Activated CD8-positive, alpha-beta memory T cell treated with anti-CD3 and anti-CD28 coated beads for 4 hours (primary cell): ENCODE measurements around the gene NDUFAB1.
"Not testable (repeated sequence)": the region's sequence is repeated elsewhere in the genome, so short reads cannot be mapped to it uniquely, and the experiment has no call there.

ENCODE experiments used
- DNase-seq, 2 donors: peaks; one replicate each; pipeline ENCODE4 v3.0.0-alpha.2; 2020; ENCODE audit warnings: low read depth in 2 of 2

NDUFAB1 gene

GRCh38 chr16:23584186-23585076 is 11.7 kb downstream of the NDUFAB1 start:
- no peak for DNase-seq

GRCh38 chr16:23583271-23583670 is 12.8 kb downstream of the NDUFAB1 start:
- DNase-seq, result not testable (repeated sequence)

- DNase-seq, result no peak
These were observed 14.4 kb downstream of the NDUFAB1 start for GRCh38 chr16:23581764-23582163.

DNA sequence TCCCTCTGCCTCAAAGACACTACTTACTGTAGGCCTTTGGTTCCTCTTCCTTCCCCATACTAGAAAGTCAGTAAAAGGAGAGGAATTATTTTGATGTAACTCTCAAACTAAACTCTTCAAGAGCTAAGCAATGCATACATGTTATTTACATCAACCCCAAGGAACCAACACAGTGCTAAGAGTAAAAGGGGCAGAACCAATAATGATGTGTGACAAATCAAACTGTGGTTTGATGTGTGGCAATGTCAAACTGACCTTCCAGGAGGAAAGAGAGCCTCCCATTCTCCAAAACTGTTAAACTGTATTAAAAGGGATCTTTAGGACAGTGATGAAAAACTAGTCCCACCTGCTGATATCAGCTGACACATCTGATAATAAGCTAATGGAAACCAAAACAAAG is 15.7 kb downstream of the NDUFAB1 start:
- no peak for DNase-seq

- DNase-seq, result no peak
These were observed 16.7 kb downstream of the NDUFAB1 start for GRCh38 chr16:23579371-23579770.

- no peak for DNase-seq
These were observed 17.9 kb downstream of the NDUFAB1 start for GRCh38 chr16:23578101-23578830.

- no peak for DNase-seq
These were observed 18.6 kb downstream of the NDUFAB1 start for GRCh38 chr16:23577493-23577892.

DNA sequence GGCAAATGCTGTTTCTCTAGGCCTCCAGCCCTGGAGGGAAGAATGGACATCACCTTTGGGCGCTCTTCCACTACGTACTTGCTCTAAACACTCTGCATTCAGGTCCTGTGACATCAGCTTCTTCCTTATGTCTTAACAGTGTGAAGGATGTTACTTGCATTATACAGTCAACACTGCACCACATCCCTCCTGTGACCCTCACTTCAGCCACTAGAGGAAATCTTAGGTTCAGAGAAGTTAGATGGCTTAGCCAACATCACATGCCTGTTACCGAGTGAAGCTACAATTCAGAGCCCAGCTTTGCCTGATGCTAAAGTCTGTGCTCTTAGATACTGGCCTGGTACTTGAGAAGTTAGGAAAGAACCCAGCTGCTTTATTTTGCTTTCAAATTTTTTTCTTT is 20.3 kb downstream of the NDUFAB1 start:
- no peak for DNase-seq

- no peak for DNase-seq
These were observed 22.3 kb downstream of the NDUFAB1 start for GRCh38 chr16:23573817-23574216.

- no peak for DNase-seq
These were observed 23.7 kb downstream of the NDUFAB1 start for GRCh38 chr16:23572394-23572793.

- DNase-seq, result no peak
These were observed 24.2 kb downstream of the NDUFAB1 start for GRCh38 chr16:23571895-23572294.

DNA sequence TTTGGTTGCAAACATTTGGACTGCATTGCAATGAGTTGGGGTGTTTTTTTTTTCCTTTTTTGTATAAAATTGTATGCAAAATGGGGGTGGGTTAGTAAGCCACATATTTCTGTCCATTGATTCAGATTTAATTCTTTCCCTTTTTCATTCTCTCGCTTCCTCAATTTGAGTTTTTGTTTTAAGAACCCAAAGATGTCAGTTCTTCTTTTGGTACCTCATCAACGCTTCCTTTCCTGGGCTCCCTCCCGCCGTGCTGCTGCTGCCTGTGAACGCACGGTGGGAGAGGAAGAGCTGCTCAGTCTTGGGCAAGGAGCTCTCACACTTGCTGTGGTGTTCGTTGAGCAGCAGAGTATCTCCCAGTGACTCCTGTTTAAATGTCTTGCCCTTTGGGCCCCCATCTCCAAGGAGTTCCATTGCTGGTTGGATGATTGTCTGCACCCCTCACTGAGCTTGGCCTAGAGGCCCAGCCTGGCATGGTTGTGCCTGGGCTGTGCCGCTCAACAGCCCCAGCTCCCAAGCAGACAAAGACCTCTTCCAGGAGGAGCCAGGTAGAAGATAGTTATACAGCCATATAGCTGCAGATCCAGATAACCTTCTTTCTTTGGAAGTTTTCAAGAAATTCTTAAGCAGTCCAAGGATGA is 25.0 kb downstream of the NDUFAB1 start:
- DNase-seq, result no peak

DNA sequence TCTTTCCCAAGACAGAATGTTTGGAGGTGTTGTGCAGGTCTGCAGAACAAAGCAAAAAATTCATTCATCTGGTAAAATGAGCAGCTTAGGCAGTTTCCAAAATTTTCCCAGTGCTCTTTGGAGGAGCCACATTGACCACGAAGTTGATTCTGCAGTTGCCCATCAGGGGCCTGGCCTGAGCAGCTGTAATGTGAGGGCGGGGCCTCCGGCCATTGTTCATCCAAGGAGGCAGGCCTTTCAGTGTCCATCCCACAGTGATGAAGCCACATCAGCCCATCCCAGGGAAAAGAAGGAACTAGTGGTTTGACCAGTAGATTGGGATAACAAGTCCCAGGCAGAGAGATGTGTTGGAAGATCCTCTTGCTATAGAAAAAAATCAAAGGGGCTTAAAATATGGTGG is 28.5 kb downstream of the NDUFAB1 start:
- DNase-seq, result no peak

GRCh38 chr16:23566724-23567123 is 29.4 kb downstream of the NDUFAB1 start:
- no peak for DNase-seq

DNA sequence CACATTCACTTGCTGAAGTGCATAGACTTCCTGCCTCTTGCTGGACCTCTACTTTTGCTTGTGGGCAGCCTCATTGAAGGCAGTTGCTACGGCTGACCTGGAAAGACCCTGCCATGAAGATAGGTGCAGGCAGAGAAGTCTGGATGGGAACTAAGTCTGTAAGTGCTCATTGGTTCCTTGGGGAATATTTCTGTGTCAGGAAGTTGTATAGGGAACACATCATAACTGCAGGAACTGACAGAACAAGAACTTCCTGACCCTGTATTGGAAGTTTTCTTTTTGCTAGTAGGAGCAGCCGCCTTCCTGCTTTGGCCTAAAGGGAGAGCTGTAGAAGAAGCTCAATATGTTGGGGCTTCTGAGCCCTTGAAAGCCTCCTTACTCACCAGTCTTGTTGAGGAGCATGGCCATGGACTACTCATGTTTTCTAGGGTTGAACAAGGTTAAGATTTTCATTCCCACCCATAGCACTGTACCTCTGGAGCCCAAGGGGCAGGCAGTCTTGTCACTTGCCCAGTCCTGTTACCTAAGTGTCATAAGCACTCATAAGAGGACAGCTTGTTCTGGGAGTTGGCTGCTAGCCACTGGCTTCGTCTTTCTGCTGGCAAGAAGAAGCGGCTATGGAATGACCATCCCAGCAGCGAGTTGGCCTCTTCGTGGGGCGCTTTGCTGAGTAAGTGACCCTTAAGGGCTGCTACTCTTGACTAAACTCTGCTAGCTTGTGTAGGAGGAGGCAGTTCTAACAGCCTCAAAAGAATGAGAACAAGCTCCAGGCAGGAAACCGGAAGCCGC is 31.3 kb downstream of the NDUFAB1 start:
- DNase-seq, result no peak

- DNase-seq, result no peak
These were observed 32.9 kb downstream of the NDUFAB1 start for GRCh38 chr16:23563186-23563585.

DNA sequence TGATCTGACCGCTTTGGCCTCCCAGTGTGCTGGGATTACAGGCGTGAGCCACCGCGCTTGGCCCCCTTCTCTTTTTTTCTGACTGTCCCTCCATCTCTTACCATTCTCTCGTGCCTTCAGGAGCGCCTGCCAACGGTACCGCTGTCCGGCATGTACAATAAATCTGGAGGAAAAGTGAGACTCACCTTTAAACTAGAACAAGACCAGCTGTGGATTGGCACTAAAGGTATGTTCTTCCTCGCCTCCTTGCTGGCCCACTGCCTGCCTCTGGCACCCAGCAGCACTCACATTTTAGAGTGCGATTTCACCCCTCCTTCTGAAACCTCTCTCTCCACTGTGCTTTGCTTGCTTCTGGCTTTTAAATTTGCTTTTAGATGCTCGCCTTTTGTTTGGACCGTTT is 33.6 kb downstream of the NDUFAB1 start:
- DNase-seq, result no peak

DNA sequence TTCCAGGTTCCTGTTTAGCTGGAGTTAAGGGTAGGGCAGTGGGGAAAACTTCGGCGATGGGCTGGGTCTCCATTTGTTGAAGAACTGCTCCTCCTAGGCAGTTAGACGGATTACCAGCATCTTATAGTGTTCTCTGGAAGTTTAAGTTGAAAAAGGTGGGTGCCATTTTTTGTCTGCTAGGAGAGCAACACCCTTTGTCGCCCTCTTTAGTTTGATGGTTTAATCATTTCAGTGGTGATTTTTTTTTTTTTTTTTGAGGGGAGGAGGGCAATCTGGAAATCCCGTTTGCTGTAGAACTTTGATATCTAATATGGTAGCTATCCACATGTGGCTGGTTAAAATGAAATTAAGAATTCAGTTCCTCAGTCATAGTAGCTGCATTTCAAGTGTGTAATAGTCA is 34.5 kb downstream of the NDUFAB1 start:
- DNase-seq, result no peak

- peak in 1 of 2 donors; percentile 1 for DNase-seq
These were observed 38.1 kb downstream of the NDUFAB1 start for GRCh38 chr16:23557779-23558702.

DNA sequence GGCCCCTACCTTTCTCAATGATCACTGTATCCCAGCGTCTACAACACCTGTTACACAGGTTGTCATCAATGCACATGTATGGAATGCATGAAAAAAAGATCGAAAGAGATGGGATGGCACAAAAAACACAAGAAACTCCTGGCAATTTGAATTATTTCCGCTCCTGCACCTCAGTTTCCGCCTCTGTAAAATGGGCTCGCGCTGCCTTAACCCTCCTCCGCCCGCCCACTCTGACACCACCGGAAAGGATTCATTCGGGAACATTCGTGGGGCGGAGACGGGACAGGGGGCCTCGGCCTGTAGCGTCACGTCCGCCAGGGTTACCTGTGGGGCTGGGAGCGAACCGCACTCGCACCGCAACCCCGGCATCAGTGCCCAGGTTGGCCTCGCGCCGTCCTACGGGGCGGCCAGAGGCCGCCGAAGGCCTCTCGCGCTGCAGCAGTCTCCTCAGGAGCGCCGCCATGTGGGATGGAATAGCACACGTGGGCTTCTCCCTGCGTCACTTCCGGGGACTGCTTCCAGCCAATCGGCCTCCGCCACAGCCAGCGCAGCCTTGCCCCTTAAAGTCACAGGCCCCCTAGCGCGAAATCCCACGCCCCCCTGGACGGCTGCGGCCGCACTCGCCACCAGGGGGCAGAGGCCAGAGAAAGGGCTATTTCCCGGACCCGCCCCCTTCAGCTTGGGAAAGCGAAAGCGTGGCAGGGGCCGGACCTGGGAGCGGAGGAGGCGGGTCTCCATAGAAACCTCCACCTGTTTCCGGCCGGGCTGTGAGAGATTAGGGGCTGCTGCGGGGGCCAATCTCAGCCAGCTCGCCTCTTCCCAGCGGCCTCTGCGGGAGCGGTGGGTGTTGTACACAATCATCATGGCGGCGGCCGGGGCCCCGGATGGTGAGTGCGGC is 39.0 kb downstream of the NDUFAB1 start, which contains the start of the genes EARS2 and UBFD1:
Gene EARS2 (minus strand): TSS at position 470 of the 898 bp plus-strand sequence. CDS start 7 bp downstream, at position 463.
Gene UBFD1 (plus strand): TSS at position 847 of the 898 bp plus-strand sequence. CDS start 16 bp downstream, at position 863.
- DNase-seq, result peak; percentile 97
